Measurements from ENCODE around the gene WBP2. TPM values are rescaled to one million over a fixed set of nuclear protein-coding genes. Genes with fewer than 3 reads are reported as not detected.
A peak's percentile ranks its signal among the peaks of the same experiment; 100 is the strongest.
"Not testable (repeated sequence)": the region's sequence is repeated elsewhere in the genome, so short reads cannot be mapped to it uniquely, and the experiment has no call there.

Gene WBP2
- total RNA-seq, 1 experiment from 2014 or later: 18.7 TPM

DNA sequence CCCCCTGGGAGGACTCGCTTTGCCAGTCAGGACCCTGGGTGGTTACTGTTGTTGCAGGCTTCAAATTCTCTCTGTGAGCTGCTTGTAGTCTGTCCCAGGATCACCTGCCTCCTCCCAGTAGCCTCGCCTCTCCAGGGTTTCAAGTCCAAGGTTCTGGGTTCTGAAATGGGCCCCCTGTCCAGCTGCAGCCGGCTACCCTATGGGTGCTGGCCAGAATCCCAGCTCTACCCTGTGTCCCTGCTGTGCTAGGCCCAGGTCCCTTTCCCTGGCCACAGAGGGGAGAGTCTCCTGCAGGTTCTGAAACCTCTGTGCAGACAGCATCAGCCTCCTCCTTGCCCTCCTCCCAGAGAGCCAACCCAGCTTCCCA, 32.4 kb downstream of the WBP2 start:
- no peak for DNase-seq (ENCODE audit: low spot score)
- in situ Hi-C loops (cut with HindIII; ENCODE audit: low sequenced_read_pairs): no loop called here

DNA sequence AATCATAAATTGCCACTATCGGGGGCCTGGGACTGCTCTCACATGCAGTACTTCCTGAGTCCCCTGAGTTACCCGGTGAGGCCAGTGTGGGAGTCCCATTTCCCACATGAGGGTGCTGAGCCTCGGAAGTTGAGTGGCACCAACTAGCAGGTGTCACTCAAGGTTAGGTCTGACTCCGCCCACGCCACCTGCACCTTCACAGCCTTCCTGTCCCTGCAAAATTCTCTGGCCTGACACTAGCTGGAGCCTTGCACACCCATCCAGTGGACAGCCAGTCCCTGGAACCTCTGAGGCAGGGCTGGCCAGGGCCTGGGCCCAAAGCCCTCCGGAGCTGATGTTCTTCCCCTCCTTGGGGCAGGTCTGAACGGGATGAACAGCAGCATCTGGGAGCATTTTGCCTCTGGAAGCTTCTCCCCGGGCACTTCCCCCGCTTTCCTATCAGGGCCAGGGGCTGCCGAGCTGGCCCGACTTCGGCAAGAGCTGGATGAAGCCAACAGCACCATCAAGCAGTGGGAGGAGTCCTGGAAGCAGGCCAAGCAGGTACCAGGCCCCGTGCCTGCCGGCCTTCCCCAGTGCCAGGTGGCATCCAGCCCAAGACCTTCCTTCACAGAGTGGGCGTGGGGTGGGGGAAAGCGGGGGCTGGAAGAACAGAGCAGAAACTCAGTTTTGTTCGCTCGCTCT, 32.9 kb downstream of the WBP2 start:
- in situ Hi-C loops (cut with HindIII; ENCODE audit: low sequenced_read_pairs): no loop called here
- DNase-seq (ENCODE audit: low spot score): peak; percentile 48

DNA sequence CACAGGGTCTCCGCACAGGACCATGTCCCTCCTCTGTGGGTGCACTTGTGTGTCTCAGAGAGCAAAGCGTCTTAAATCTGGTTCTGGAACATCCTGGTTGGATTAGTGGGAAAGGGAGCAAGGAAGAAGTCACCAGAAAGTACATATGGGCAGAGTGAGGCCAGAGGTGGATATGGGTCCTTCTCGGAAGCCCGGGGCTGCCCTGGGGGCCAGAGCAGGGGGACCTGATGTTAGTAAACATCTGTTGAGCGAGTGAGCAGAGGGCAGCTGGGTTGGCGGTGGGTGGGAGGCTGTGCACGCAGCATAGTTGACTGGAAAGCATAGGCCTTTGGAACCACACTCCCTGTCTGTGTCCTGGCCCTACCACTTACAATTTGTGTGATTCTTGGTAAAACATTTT, 33.6 kb downstream of the WBP2 start:
- in situ Hi-C loops (cut with HindIII; ENCODE audit: low sequenced_read_pairs): no loop called here
- no peak for DNase-seq (ENCODE audit: low spot score)

DNA sequence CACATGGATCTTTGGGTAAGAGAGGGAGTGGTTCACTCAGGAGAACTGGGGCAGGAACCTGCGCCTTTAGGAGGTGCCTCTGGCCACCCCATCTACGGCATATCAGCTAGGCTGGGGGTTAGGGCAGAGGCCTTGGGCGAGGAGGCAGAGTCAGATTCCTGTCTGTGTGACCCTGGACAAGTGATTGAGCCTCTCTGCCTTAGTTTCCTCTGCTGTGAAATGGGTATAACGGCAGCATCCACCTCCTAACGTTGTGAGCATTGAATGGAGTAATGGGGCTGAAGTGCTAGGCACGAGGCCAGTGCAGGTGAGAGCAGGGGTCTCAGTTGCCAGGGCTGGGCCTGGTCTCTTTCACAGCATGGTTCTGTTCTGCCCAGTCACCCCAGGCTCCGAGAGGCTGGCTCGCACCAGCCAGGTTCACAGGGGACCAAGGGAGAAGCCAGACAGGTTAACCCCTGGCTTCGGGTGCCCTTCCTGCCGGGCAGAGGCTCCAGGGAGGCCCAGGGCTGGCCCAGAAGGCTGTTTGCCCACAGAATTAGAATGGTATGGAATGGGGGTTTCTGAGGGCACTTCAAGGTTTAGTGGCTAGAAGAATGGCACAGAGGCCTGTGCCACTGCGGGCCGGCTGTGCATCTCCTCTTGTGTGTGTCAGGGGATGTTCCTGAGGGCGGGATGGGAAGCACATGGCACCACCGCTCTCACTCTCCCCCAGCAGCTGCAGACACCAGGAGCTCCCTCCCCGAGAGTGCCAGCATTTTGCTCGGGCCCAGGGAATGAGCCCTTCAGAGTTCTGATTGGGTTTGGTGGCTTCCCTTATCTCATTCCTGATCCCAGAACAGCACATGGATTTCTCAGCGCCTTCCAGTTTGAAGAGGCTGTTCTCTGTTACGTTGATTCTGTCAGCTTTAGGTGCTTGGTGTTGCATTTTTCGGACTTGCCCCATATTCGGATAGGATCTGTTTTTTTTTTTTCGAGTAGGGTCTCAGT, 34.7 kb downstream of the WBP2 start:
- in situ Hi-C loops (cut with HindIII; ENCODE audit: low sequenced_read_pairs): no loop called here
- no peak for DNase-seq (ENCODE audit: low spot score)

DNA sequence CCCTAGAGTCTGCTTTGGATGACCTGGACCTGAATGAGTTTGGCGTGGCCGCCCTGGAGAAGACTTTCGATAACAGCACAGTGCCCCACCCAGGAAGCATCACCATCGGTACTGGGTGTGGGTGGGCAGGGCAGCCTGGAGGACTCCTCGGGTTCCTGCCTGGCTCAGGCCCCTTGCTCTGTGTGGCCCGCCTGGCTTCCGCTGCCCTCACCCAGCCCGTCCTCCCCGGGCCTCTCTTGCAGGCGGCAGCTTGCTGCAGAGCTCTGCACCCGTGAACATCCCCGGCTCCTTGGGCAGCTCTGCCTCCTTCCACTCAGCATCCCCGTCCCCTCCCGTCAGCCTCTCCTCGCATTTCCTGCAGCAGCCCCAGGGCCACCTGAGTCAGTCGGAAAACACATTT, 35.5 kb downstream of the WBP2 start:
- in situ Hi-C loops (cut with HindIII; ENCODE audit: low sequenced_read_pairs): no loop called here
- DNase-seq (ENCODE audit: low spot score): no peak

DNA sequence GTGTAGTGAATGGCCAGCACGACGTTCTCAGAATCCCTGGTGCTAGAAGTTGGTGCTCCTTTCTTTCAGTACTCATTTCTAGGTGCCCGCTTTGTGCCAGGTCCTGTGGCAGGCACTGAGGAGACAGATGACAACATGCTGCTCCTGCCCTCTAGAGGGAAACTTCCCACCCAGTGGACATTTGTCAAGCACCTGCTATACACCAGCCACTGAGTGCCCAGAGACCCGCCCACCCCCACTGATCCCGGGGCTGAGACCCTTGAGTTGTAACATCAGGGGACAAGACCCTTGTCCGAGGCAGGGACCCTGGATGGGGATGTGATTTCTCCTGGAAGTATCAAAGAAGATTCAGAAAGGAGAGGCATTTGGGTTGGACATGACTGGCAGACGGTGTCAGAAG, 36.0 kb downstream of the WBP2 start:
- in situ Hi-C loops (cut with HindIII; ENCODE audit: low sequenced_read_pairs): no loop called here
- DNase-seq (ENCODE audit: low spot score): no peak

DNA sequence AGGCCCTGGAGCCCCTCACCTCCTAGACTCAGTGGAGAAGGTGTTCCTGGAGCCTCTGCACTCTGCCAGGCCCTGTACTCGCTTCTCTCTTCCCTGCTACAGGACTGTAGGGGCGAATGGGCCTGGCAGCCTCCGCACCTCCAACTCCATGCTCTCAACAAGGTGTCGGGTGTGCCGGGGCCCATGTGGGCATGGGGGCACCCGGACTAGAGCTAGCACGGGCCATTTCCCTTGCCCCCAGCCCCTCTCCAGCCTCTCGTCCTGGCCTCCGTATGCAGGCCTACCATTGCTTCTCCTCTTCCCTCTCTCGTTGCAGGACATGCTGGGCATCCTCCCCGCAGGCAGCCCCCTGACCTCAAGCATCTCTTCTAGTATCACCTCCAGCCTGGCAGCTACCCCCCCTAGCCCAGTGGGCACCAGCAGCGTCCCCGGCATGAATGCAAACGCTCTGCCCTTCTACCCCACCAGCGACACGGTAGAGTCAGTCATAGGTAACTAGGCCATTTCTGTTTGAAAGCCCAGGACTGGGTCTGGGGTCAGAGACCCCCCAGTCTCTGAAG, 36.7 kb downstream of the WBP2 start:
- in situ Hi-C loops (cut with HindIII; ENCODE audit: low sequenced_read_pairs): no loop called here
- DNase-seq (ENCODE audit: low spot score): no peak

DNA sequence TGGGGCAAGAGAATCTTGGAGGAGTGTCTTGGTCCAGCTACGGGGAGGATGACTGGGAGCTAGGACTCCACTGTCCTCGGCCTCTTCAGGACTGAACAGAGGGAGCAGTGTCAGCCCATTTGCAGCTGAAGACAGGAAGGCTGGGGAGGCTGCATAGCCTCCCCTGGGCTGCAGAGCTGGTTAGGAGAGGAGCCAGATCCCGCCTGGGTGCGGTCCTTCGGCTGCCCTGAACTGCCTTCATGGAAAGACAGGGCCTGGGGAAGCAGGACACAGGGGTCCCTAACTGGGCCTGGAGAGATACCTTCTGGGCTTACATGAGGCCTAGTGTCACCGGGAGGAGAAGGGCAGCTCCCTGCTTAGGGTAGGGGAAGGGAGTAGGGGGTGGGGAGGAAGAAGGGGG, 37.6 kb downstream of the WBP2 start:
- DNase-seq (ENCODE audit: low spot score): no peak
- in situ Hi-C loops (cut with HindIII; ENCODE audit: low sequenced_read_pairs): no loop called here

DNA sequence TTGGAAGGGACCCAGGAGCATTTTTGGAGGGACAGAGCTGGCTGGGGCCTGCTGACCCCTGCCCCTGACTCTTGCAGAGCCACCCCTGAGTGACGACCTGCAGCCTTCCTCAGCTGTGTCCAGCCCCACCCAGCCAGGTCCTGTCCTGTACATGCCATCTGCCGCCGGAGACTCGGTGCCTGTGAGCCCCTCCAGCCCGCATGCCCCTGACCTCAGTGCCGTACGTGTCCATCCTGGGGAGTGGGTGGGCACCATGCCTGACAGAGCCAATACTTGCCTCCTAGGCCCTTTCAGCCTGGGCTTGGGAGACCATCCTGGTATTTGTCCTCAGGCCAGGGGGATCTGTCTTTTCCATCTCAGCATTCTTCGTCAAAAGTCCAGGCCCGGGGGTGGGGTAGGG, 38.4 kb downstream of the WBP2 start:
- in situ Hi-C loops (cut with HindIII; ENCODE audit: low sequenced_read_pairs): no loop called here
- DNase-seq (ENCODE audit: low spot score): no peak

DNA sequence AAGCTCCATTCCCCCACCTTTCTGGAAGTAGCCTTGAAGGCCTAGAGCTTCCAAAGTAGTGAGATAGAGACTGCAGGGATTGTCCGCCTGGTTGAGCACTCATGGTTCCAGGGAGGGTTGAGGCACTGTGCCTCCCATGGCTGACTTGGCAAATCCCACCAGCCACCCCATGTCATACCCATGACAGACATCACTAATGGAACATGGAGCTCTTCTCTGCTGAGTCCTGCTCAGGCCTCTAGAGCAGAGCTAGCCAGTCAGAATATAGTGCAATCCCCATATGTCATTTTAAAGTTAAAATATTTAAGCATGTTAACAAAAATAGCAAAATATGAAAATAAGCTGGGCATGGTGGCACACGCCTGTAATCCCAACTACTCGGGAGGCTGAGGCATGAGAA, 39.7 kb downstream of the WBP2 start:
- in situ Hi-C loops (cut with HindIII; ENCODE audit: low sequenced_read_pairs): no loop called here
- DNase-seq (ENCODE audit: low spot score): no peak

DNA sequence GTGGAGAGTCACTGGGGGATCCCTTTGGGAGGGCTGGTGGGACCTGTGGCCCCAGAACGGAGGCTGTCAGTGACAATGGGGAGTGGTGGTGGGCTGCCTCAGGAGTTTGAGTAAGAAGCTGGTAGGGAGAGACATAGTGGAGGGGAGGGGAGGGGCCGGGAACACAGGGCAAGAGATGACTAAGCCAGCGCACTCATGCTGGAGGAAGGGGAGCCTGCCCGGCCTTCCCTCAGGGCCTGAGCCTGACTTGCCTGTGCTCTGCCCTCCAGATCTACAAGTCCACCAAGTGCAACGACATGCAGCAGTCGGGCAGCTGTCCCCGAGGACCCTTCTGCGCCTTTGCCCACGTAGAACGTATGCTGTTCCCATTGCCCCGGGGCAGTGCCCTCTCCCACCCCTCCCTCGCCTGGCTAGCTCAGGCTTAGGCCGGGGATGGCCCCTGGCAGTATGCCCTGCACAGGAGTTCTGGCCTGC, 40.2 kb downstream of the WBP2 start:
- DNase-seq (ENCODE audit: low spot score): no peak
- in situ Hi-C loops (cut with HindIII; ENCODE audit: low sequenced_read_pairs): no loop called here

DNA sequence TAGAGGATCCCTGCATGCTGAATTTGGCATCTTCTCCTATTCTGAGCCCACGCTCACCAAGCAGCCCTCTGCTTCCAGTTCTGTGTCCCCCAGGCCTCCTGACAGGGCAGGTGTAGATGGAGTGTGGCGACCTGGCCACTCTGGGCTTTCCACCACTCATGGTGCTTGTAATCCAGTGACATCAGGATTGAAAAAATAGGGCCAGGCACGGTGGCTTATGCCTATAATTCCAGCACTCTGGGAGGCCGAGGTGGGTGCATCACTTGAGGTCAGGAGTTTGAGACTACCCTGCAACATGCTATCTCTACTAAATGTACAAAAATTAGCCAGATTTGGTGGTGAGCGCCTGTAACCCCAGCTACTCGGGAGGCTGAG, 41.1 kb downstream of the WBP2 start:
- in situ Hi-C loops (cut with HindIII; ENCODE audit: low sequenced_read_pairs): no loop called here
- DNase-seq (ENCODE audit: low spot score): no peak

DNA sequence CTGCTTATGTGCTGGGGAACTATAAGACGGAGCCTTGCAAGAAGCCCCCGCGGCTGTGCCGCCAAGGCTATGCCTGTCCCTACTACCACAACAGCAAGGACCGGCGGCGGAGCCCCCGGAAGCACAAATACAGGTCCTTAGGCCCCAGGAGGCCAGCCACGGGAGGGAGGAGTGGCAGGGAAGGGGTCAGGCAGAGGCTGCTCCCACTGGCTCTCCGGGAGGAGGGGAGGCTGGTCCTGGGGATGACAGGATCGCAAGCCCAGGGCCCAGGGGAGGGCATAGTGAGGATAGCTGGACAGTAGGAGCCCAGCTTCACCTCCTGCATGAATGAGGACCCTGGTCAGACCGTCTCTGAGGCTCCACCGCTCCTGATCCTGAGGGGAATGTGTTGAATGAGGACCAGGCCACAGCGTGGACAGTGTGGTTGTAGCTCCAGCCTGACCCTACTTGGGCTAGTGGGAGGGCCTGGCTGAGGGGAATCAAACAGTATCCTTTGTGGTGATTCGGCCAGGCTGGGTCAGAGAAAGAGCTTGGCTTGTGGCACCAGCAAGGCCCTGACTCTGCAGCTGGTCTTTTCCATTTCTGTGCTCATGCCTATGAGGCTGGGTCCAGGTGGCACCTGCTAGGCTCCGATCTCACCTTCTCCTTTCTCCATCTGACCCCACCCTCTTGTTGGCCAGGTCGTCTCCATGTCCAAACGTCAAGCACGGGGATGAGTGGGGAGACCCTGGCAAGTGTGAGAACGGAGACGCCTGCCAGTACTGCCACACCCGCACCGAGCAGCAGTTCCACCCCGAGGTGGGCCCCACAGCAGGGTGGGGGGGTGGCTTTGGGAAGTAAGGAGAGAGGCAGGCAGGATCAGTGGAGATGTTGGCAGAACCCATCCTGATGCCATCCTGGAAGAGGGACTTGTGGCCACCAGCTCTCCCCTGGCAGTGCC, 41.8 kb downstream of the WBP2 start:
- DNase-seq (ENCODE audit: low spot score): no peak
- in situ Hi-C loops (cut with HindIII; ENCODE audit: low sequenced_read_pairs): no loop called here

DNA sequence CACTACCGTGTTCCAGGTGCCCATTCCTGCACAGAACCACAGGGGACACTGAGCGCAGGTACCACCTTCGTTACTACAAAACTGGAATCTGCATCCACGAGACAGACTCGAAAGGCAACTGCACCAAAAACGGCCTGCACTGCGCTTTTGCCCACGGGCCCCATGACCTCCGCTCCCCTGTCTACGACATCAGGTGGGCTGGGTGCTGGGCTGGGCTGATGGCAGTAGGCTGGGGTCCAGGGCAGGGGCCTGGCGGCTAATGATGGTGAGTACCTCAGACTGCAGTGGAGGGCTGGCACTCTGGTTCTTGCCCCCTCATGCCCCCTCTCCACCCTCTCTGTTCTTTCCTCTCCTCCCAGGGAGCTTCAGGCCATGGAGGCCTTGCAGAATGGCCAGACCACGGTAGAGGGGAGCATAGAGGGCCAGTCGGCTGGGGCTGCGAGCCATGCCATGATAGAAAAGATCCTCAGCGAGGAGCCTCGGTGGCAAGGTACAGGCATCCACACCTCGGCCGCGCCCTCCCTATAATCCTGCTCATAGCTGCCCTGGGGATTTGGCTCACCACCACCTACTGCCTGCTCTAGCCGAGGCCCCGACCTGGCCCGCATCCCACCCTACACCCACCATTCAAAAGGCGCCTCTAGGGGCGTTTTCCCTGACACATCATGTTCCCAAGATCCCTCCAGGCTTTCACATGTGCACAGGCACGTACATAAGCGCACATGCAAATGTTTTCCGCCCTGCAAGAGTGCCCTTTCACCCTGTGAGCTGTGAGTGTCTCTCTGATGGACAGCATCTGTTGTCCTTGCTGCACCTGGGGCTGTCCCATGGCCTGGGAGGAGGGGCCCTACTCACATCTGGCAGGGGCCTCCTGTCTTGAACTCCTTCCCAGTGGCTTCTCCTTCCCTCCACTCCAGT, 42.8 kb downstream of the WBP2 start:
- DNase-seq (ENCODE audit: low spot score): no peak
- in situ Hi-C loops (cut with HindIII; ENCODE audit: low sequenced_read_pairs): no loop called here

DNA sequence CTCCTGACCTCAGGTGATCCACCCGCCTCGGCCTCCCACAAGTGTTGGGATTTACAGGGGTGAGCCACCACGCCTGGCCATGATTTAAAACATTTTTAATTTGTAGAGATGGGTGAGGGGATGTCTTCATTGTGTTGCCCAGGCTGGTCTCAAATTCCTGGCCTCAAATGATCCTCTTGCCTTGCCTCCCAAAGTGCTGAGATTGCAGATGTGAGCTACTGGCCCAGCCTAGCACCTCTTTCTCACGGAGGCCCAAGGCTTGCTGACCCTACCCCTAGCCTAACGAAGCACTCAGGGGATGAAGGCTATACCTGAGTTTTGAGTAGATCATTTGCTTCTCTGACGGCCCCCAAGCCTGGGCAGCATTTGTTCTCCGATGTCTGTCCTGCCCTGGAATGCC, 44.0 kb downstream of the WBP2 start:
- in situ Hi-C loops (cut with HindIII; ENCODE audit: low sequenced_read_pairs): no loop called here
- no peak for DNase-seq (ENCODE audit: low spot score)

DNA sequence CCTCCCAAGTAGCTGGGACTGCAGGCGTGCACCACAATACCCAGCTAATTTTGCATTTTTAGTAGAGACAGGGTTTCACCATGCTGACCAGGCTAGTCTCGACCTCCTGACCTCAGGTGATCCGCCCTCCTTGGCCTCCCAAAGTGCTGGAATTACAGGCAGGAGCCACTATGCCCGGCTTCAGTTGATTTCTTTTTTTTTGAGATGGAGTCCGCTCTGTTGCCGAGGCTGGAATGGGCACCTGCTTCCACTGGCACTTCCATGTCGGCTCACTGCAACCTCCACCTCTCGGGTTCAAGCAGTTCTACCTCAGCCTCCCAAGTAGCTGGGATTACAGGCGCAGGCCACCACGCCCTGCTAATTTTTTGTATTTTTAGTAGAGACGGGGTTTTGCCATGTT, 44.4 kb downstream of the WBP2 start:
- in situ Hi-C loops (cut with HindIII; ENCODE audit: low sequenced_read_pairs); DNase-seq (ENCODE audit: low spot score): not testable (repeated sequence)

DNA sequence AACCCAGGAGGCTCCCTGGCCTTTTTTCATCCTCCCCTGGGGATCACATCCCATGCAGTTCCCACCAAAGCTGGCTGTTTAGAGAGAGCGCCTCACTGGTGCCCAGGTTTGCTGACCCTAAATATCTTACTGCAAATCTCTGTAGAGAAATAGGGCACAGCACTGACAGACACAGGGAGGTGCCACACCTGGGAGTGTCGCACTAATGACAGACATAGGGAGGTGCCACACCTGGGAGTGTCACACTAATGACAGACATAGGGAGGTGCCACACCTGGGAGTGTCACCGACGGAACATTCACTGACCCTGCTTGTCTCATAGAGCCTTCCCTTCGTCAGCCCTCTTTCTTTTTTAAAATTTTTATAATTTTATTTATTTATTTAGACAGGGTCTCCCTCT, 44.9 kb downstream of the WBP2 start:
- in situ Hi-C loops (cut with HindIII; ENCODE audit: low sequenced_read_pairs): no loop called here
- no peak for DNase-seq (ENCODE audit: low spot score)

DNA sequence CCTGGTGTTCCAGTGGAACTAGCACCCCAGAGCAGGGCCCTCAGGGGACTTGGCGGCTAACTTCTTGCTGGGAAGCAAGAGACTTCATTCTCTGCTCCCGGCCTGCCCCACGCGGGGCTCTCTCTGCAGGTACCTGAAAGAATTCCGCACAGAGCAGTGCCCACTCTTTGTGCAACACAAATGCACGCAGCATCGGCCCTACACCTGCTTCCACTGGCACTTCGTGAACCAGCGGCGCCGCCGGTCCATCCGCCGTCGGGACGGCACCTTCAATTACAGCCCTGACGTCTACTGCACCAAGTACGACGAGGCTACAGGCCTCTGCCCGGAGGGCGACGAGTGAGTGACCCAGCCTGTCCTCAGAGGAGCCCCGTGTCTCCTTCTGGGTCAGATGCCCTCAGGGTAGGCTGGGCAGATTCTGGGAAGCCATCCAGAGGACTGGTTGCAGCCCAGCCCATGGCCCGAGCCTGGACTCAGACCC, 45.5 kb downstream of the WBP2 start:
- in situ Hi-C loops (cut with HindIII; ENCODE audit: low sequenced_read_pairs): no loop called here
- no peak for DNase-seq (ENCODE audit: low spot score)

Measured in G401 (cell line).